Retinal pigment epithelial cell (primary cell): ENCODE results near the gene TIA1.
"Not testable (repeated sequence)": the region's sequence is repeated elsewhere in the genome, so short reads cannot be mapped to it uniquely, and the experiment has no call there.

Experiments
- DNase-seq: peaks from one replicate; pipeline ENCODE4 v3.0.0-alpha.2; 2010; ENCODE audit warnings: low read depth
- H3K4me3 ChIP-seq: 2 replicates; pipeline ENCODE4 v1.5.1; 2011; ENCODE audit warnings: mild to moderate bottlenecking, low read length, control low read depth, moderate library complexity
- TF ChIP-seq, protein P1 (sequence below): conservative IDR thresholded peaks from 2 replicates; pipeline ENCODE4 v1.5.1; 2011; ENCODE audit warnings: low read depth, low read length, control low read depth, inconsistent platforms

TIA1 gene

DNA sequence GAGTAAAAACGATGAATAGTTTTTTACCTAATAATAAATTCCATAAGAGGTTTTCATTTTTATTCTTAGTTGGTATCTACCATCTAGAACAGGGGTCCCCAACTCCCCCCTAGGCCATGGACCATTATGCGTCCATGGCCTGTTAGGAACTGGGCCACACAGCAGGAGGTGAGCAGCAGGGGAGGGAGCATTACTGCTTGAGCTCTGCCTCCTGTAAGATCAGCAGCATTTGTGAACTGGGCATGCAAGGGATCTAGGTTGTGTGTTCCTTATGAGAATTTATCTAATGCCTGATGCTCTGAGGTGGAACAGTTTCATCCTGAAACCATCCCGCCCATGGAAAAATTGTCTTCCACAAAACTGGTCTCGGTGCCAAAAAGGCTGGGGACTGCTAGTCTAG is 5.9 kb downstream of the TIA1 start:
- H3K4me3 ChIP-seq: no peak overlapping the region
- DNase-seq: no peak
- TF ChIP-seq, protein P1, sequence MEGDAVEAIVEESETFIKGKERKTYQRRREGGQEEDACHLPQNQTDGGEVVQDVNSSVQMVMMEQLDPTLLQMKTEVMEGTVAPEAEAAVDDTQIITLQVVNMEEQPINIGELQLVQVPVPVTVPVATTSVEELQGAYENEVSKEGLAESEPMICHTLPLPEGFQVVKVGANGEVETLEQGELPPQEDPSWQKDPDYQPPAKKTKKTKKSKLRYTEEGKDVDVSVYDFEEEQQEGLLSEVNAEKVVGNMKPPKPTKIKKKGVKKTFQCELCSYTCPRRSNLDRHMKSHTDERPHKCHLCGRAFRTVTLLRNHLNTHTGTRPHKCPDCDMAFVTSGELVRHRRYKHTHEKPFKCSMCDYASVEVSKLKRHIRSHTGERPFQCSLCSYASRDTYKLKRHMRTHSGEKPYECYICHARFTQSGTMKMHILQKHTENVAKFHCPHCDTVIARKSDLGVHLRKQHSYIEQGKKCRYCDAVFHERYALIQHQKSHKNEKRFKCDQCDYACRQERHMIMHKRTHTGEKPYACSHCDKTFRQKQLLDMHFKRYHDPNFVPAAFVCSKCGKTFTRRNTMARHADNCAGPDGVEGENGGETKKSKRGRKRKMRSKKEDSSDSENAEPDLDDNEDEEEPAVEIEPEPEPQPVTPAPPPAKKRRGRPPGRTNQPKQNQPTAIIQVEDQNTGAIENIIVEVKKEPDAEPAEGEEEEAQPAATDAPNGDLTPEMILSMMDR: no peak

DNA sequence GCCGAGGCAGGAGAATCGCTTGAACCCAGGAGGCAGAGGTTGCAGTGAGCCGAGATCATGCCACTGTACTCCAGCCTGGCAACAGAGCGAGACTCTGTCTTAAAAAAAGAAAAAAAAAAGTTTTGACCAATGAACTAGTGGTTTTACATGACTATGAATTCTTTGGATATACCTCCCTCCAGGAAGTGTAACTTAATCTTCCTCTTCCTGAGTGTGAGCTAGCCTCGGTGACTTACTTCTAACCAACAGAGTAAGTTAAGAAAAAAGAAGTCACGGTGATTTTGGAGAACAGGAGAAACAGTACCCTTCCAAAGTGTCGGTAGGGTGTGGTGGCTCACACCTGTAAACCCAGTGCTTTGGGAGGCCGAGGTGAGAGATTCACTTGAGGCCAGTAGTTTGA is 7.1 kb downstream of the TIA1 start:
- TF ChIP-seq, protein P1: no peak
- DNase-seq: no peak
- no peak overlapping the region for H3K4me3 ChIP-seq

DNA sequence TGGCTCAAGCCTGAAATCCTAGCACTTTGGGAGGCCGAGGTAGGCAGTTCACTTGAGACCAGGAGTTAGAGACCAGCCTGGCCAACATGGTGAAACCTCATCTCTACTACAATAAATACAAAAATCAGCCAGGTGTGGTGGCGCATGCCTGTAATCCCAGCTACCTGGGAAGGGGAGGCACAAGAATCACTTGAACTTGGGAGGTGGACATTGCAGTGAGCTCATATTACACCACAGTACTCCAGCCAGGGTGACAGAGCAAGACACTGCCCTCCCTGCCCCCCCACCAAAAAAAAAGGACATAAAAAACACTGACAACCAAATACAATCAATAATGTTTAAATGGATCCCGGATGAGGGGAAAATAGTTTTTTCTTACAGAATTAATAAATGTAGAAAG is 7.8 kb downstream of the TIA1 start:
- no peak for DNase-seq
- TF ChIP-seq, protein P1: no peak
- H3K4me3 ChIP-seq: no peak overlapping the region

DNA sequence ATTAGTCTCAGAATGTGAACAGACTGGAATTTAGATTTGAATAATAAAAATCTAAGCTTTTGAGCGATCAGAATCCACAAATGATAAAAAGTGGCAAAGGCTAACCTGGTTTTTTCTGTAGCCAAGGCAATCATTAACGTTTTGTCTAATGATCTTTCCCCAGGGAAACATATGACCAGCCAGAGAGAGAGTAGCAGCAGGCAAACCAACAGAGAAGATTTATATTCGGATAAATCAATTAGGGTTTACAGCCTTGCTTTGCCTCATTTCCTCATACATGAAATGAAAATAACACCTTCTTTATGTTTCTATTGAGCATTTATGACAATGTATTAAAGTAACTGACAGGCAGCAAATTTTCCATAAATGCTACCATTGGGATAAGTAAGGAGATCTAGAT is 14.5 kb downstream of the TIA1 start:
- DNase-seq: no peak
- H3K4me3 ChIP-seq: no peak overlapping the region
- TF ChIP-seq, protein P1: no peak

DNA sequence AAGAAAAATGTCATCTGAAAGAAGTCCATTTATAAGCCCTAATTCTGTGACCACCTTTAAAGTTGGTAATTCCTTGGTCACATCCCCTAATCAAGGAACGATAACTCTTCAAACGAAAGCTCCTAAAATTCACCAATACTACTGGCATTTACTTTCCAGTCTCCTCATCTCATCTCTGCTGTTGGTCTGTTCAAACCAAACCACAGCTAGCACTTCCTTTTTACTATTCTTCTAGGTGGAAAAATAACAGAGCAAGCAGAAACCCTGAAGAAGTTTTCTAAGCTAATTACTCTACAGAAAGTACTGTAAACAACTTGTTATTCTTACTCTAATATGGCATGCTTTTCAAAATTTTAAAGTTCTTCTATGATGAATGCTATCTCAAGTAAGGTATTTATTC is 21.6 kb downstream of the TIA1 start:
- TF ChIP-seq, protein P1: no peak

DNA sequence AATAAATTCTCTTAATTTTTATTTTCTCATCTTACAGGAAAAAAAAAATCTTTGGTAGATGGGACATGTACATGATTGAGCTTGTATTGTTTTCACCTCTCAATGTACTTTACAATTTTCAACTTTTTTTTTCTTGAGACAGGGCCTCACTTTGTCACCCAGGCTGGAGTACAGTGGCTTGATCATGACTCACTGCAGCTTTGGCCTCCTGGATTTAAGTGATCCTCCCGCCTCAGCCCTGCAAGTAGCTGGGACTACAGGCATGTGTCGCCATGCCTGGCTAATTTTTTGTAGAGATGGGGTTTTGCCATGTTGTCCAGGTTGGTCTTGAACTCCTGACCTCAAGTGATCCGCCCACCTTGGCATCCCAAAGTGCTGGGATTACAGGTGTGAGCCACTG is 25.1 kb downstream of the TIA1 start:
- DNase-seq, H3K4me3 ChIP-seq: not testable (repeated sequence)

More for the DNA sequence above, 21.6 kb downstream of the TIA1 start:
- H3K4me3 ChIP-seq: no peak overlapping the region
- no peak for DNase-seq

DNA sequence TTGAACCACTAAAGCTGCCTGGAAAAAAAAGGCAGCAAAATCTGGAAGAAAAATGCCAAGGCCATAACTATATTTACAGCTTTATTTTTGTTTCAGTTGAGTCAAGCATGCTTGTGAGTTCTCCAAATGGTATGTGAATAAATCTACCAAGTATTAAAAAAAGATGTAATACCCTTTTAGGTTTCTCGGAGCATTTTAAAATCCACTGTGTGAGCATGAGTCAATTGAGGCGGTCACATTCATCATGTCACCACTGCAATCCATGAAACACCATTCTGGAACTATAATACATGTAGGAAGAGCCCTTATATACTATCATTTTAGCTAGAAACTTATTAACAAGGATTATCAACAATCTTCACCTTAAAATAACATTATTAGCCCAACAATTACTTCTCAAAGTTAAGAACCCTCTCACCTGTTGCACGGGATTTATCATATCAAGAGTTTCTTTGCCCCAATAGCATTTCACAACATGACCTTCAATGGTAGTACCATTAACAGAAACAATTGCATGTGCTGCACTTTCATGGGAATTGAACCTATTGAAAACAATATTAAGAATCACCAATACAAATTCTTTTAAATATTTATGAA is 33.4 kb downstream of the TIA1 start:
- no peak overlapping the region for H3K4me3 ChIP-seq
- TF ChIP-seq, protein P1: no peak
- DNase-seq: no peak

DNA sequence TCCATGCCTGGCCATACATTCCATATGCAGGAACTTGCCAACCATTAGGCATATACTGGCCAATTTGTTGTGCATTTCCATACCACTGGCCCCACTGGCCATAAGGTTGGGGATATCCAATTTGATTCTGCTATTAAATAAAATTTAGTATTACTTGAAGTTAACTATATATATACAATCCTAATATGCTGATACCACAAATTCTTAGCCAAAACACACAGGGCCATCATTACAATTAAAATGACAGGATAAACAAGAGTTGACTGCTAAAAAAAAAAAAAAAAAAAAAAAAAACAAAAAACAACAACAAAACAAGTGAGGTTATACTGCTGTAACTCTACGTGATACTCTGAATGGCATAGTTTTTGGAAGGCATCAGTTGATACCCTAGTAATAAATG is 34.1 kb downstream of the TIA1 start:
- H3K4me3 ChIP-seq: no peak overlapping the region
- no peak for DNase-seq
- TF ChIP-seq, protein P1: no peak
